ENCODE data around the gene UBR4.

Gene UBR4

DNA sequence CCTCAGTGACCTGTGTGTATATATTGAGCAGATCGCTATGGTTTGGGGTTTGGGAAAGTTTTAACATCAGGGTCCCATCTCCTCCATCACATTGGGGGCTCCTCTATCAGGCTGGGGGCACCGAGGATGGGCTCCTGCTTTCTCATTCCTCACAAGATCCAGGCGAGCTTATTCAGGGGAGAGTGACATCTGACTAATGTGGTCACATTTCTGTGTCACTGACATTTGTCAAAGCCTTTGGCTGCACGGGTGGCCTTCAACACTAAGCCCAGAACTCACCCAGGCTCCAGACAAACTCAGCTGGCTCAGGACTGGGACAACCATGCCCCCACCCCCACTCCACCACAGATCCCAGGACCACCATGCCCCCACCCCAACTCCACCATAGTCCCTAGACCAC lies 150.3 kb downstream of the UBR4 start:
- DNase-seq: no peak

DNA sequence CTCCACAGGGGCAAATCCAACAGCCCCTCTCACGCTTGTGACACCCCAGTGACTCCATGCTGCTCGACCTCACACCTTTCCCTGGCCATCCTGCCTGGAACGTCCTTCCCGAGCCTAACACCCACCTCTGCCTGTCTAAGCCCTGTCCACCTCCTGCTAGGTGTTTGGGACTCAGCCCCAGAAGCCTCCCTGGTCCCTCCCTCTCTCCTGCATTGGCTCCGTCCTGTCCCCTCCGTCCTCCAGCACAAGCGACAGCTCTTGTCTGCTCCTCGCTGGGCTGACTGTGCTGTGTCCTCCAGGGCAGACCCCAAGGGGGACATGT lies 151.6 kb downstream of the UBR4 start:
- no peak for DNase-seq

DNA sequence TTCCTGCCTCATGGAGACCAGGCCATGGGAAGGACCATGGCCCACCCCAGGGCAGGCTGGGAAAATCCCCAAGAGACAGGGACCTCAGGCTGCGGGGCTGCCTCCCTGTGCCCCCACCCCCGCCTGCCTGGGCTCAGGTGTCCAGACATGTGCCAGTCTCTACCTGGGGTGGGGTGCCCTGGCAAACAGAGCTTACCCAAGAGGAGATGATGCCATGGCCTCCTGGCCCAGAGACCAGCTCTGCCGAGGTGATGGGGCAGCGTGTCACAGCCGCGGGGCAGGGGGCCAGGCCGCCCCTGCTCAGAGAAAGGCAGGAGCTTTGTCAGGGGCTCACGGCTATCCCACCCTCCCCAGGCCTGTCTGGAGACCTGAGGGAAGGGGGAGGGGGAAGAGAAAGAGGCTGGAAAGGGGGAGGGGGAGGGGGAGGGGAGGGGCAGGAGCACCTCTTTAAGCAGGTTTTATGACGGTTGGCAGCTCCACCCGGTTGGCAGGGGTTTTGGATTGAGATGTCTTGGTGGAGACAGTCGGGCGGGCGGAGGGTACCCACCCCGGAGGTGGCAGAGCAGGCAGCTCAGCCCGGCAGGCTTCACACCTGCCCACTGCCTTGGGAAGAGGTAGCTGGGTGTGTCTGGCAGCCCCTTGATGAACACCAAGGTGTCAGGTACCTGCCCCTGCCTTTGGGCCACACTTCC lies 152.1 kb downstream of the UBR4 start:
- DNase-seq: no peak

DNA sequence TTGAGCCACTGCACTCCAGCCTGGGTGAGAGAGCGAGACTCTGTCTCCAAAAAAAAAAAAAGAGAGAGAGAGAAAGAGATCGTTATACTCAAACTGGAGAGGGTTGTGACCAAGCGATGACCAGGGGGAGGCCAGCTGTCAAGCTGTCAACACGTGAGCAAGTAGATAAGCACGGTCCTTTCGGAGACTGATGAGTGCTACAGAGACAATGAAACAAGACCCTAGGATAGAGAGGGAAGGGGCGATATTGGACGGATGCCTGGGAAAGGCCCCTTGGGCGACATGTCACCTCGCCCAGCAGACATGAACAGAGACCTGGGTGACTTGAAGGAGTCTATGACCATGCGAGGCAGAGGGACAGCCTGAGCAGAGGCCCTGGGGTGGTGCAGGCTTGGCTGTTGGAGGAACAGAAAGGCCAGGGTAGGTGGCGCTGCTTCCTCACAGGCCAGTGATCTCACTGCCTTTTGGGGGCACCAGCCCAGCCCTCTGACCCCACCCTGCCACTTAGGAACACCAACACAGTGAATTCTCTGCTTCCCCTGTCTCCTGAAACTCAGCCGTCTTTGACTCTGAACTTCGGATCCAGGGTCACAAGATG lies 152.8 kb downstream of the UBR4 start:
- DNase-seq: no peak

DNA sequence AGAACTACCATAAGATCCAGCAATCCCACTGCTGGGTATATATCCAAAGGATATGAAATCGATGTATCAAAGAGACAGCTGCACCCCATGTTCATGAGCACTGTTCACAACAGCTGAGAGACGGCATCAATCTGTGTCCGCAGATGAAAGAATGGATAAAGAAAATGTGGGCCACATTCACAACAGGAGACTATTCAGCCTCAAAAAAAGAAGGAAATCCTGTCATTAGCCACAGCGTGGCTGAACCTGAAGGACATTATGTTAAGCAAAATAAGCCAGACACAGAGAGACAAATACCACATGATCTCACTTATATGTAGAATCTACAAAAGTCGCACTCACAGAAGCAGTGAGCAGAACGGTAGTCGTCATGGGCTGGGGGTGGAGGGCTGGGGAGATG lies 154.4 kb downstream of the UBR4 start:
- DNase-seq: no peak

DNA sequence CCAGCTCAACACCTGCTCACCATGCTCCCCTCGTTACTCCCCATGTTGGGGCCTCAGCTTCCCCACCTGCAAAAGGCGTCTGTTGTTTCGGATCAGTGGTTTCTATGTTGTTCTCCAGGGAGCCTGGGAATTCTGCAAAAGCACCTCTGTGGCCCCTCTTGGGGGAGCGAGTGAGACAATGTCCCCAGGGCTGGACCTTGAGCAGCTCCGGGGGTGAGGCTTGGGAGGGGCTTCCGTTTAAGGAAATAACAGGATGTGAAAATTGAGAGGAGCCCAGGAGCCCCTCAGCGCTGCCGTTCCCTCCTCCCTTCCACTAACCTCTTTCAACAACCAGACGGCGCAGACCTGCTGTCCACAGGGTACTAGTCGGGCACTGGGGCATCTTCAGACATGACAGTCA lies 155.1 kb downstream of the UBR4 start:
- no peak for DNase-seq

DNA sequence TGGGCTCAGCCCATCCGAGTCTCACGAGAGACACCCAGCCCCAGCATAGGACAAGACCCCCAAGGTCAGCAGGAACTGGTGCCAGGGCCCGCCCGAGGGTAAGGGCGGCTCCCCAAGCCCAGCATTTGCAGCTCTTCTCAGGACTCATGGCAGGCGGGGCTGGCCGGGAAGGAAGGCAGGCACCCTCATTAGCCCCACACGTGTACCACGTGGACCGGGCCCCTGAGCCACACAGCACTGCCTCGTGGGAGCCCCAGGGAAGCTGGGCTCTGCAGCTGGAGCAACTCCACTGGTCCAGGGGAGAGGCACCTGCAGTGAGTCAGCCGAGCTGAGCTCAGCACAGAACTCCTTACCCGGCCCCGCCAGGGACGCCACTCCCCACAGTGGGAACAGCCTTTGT lies 155.8 kb downstream of the UBR4 start:
- DNase-seq: no peak

DNA sequence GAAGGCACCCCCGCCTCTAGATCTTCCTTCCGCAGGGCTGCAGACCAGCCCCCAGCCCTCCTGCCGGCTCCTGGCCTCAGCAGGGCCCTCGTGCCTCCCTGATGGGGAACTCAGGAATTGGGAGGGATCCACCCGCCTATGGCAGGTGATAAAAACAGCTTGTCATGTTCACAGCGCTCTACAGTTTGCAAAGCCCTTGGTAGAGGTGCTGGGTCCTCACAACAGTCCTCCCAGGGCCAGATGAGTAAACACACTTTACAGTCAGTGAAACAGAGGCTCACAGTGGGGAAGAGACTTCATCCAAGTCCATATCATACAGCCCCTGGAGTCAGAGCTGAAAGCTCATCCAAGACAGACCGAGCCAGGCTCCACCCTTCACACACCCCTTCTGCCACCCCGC lies 156.6 kb downstream of the UBR4 start:
- no peak for DNase-seq

DNA sequence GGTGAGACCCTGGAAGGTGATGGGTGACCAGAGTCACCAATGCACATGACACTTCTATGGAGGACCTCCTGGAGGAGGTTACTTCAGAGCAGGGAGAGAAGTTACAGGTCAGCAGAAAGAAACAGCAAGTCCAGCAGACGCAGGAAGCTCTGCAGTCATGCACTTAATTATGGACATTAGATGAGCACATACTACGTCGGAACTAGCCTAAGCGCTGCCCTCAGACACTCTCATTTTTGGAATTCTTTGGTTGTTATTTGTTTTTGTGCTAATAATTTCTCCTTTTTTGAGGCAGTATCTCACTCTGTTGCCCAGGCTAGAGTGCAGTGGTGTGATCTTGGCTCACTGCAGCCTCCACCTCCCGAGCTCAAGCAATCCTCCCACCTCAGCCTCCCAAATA lies 160.3 kb downstream of the UBR4 start:
- no peak for DNase-seq

DNA sequence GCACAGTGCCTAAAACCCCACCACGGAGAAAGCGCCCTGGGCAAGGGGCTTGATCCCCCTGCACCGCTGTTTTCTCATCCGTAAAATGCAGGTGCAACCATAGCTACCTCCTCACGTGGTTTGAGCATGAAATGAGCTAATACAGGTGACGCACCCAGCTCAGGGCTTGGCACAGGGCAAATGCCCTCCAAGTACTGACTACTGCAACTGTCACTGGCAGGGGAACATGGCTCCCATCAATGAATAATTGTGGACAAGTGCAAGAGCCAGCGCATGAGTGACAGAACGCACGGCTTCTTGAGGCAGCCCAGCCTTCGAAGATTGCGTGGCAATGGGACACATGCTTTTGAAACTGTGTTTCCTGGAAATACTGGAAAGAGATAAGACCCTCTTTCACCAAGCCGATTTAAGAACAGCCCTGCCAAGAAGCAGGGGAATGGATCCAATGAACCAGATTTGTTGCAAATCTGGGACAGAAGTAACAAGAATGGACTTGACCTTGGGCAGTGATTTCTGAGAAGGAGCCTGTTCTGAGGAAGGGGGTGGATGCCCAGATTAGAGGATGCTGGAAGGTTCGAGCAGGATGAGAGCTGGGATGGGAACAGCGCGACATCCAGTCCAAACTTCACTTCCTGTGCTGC lies 160.8 kb downstream of the UBR4 start:
- DNase-seq: no peak

DNA sequence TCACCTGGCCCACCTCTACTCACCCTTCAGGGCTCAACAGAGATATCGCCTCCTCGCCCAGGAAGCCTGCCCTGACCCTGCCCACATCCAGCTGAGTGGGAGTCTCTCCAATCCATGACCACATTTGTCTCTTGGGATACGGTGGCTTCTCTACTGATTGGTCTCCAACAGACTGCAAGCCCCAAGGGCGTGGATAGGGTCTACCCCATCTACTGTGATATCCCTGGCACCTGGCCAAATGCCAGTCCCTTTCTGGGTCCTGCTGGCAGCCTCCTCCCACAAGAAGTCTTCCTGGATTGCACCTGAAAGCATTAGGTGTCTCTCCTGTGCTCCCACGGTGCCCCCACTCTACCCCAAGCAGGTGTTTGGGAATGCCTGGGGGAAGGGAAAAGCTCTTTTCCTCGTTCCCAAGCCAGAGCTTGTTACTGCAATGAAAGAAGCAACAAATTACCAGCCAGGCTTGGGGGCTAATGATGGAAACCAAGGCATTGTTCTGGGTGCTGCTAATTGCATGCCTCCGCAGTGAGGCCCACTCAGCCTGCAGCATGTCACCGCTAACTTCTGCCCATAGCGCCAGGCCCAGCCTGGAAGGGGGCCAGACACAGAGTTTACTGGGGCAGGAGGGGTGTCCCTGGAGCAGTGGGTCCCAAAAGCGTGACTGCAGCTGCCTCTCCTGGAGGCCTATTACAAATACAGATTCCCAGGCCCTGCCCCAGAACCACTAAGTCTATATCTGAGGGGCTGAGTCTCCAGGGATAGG lies 162.9 kb downstream of the UBR4 start:
- no peak for DNase-seq

DNA sequence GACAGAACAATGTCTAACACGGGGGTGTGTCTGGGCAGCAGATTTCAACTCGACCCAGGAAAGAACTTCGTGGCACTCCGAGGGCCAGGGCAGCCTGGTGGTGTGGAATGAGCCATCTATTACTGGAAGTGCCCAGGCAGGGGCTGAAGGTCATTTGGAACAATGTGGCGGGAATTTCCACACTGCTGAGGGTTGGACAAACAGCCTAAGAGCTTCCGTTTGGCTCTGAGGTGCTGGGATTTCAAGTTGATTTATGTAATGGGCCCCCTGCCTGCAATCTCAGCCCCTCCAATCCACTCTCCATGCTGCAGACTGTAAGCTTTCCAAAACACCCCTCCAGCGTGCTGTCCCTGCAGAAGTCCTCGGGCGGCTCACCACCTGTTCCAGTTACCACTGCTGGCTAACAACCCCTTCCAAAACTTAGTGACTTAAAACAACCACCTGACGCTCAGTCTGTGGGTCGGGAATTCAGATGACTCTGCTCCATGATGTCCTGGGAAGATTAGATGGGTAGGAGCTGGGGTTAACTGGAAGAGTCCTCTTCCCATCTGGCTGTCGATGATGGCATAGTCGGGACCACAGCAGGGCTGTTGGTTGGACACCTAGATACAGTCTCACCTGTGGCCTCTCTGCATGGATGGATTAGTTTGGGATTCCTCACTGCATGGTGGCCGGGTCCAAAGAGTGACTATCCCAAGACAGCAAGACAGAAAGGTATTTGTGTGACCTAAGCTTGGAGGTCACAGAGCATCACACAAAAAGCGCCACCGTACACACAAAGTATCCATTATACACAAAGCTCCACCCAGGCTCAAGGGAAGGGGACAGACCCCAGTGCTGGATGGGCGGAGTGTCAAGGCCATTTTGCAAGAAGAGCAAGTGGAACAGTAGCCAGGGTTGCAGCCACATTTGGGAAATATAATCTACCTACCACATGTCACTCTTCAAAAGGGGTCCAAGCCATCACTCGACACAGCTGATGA lies 163.9 kb downstream of the UBR4 start:
- DNase-seq: no peak

DNA sequence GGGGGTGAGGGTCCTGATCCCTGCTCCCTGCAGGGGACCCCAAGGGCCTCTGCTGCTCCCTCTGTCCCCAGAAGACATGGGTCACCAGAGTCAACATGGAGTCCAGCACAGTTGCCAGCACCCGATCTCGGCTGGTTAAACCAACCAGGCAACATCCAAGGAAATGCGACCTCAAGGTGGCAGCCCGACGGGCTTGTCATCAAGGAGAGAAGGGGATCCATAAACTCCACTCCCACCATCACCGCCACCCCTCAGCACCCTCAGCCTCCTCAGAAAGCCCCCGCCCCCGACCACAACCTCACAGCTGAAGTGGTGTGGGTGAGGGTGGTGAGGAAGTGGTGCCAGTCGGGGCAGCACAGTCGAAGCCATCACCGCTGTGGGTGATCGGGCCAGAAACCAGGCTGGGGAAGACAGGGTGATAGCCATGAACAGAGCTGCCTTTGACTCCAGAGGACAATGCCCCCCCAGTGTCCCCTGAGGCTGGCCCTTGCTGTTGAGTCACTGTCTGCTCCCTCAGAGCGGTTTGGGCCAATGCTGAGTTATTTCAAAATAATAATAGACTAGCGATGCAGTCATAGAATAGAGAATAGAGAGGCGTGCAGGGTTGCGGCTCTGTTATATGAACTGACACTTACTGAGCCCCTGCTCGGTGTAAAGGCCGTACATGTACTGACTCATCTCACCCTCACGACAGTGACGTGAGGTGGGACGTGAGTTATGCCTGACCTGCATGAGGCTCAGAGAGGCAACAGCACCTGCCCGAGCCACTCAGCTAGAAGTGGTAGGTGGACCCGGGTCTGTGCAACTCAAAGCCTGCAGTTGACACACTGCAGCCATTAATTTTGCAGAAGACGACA lies 164.9 kb downstream of the UBR4 start:
- DNase-seq: peak in 51 of 56 donors; percentile 11 to 88 (median 67)

DNA sequence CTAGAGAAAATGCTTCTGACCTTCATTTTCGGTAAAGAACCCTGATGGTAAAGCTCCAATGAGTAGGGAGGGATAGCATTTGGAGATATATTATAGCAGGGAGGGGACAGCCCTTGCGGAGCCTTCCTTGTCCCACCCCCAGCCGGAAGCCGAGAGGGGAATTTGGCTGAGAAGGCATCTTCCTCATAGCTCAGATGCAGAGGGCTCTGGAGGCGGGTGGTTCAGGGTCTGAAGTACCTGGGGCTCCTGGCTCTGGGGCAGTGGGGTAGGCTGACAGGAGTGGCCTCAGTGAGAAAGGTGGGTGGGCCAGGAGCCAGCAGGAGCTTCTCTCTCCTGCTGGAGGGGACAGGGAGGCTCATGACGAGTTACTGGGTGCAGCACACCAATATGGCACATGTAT lies 165.6 kb downstream of the UBR4 start:
- DNase-seq: no peak

DNA sequence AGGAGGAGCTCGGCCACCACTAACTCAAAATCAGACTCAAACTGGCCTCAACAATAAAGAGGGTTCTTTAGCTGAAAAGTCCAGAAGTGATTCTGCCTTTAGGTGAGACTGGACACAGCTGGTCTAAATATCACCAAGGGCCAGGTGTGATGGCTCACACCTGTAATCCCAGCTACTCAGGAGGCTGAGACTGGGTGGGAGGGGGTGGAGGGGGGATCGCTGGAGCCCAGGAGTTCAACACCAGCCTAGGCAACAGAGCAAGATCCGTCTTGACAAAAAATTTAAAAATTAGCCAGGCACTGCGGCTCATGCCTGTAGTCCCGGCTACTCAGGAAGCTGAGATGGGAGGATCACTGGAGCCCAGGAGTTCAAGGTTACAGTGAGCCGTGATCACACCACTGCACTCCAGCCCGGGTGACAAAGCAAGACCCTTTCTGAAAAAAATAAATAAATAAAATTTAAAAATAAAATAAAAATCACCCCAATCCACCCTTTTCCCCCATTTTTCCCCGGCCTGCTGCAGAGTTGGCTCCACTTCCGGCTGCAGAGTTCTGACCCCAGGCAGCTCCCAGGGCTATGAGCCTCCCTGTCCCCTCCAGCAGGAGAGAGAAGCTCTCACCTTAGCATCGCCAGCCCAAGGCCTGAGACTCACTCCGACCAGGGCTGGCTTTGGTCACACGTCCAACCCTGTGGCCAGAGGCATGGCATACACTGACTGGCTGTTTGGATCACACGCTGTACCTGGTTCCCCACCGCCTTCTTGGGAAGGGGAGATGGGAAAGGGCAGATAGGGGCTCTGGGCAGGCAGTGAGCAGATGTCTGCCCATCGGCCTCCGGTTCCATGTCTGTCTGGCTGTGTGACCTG lies 166.3 kb downstream of the UBR4 start:
- no peak for DNase-seq

DNA sequence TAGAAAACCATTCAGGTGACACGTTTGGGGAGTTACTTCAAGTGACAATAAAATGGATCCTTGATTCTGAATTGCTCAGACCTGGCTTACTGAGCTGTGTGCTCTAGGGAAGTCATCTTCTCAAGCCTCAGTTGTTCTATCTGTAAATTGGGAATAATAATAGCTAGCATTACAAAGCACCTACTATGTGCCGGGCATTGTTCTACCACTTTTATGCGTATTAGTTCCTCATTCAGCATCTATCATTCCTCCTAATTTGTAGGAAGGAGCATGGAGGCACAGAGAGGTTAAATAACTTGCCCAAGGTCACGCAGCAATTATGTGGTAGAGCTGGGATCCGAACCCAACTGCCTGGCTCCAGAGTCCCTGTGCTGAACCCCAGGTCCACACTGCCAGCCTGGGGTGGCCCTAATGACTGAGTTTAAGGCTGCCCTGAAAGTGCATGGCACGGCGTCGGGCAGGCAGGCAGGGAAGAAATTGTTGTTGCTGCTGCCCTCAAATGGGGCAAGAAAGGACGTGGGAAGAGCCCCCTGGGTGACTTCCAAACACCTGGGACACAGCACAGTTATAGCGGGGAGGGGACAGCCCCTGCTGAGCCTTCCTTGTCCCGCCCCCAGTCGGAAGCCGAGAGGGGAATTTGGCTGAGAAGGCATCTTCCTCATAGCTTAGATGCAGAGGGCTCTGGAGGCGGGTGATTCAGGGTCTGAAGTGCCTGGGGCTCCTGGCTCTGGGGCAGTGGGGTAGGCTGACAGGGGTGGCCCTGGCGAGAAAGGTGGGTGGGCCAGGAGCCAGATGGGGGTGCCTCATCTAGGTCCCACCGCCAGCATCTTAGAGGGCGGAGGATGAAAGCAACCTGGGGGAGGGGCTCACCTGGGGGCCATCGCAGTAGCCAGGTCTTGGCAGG lies 167.1 kb downstream of the UBR4 start:
- DNase-seq: no peak

DNA sequence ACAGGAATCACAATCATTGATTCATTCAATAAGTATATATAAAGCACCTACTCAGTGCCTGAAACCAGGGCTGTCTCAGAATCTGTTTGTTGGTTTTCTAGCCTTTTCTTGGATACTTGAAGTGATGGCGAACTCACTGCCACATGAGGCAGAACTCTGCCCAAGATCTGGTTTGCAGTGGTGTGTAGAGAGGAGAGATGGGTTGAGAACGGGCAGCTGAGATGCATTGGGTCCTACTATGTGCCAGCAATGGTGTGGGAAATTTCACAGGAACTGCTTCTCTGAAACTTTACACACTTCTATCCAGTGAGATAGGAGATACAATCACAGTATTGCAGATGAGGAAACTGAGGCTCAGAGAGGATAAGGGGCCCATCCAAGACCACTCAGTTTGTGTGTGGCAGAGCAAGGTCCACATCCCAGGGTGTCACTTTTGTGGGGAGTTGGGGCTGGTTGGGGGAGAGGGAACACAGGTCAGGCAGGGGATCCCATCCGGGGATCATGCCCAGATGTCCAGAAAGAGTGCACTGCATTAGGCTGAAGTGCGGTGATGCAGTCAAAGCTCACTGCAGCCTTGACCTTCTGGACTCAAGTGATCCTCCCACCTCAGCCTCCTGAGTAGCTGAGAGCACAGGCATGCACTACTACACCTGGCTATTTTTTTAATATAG lies 169.9 kb downstream of the UBR4 start:
- DNase-seq: no peak

DNA sequence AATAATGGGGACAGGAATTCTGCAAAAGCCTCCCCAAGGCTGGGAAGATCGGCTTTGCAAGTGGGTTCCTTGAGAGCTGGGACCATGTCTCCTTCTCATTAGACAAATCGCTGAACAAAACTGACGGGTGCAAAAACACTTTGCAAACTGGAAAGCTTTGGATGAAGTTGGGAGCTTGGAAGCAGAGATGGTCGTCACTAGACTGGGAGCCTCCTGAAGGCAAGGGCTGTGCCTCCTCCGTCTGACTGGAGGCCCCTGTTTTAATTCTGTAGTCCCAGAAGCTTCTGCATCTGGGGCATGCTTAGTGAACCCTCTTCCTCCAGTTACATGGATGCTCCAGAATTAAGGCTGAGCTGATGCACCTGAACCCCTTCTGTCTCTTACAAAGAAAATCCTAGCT lies 171.3 kb downstream of the UBR4 start:
- no peak for DNase-seq

Measured in nucleus accumbens (tissue), 56 donors.